Tibial nerve (tissue), 4 donors: ENCODE data around the gene ANO2. TPM values are rescaled to one million over a fixed set of nuclear protein-coding genes. Genes with fewer than 3 reads are reported as not detected.

Experiments used
- DNase-seq, 2 donors: peaks; one replicate each; pipeline ENCODE4 v3.0.0-alpha.2; 2019; ENCODE audit warnings: low spot score in 2 of 2
- H3K27ac ChIP-seq, 4 donors: fragments of 200-600 bp; sonication (generic) in 3 of 4; one replicate each; pipeline ENCODE4 v1.5.1; 2017 to 2019; ENCODE audit warnings: mild to moderate bottlenecking in 1 of 4
- H3K27me3 ChIP-seq, 2 donors: fragments of 200-600 bp; sonication (generic) in 1 of 2; one replicate each; pipeline versions ENCODE4 v1.5.1 to v1.6.0; 2017 to 2019
- H3K36me3 ChIP-seq, 3 donors: fragments of 200-600 bp; sonication (generic); one replicate each; pipeline ENCODE4 v1.5.1; 2018 to 2019
- H3K4me1 ChIP-seq, 4 donors: fragments of 200-600 bp; sonication (generic) in 3 of 4; one replicate each; pipeline ENCODE4 v1.5.1; 2017 to 2019
- H3K4me3 ChIP-seq, 4 donors: fragments of 200-600 bp; sonication (generic) in 3 of 4; one replicate each; pipeline ENCODE4 v1.5.1; 2017 to 2019; ENCODE audit warnings: mild to moderate bottlenecking in 1 of 4, moderate library complexity in 1 of 4
- H3K9me3 ChIP-seq, 4 donors: fragments of 200-600 bp; sonication (generic) in 3 of 4; one replicate each; pipeline ENCODE4 v1.5.1; 2017 to 2019
- EP300 ChIP-seq, 2 donors: sonication (generic); formaldehyde crosslinking; IDR thresholded peaks; one replicate each; pipeline ENCODE4 v1.6.1; 2017; ENCODE audit warnings: antibody characterized with exemption in 2 of 2, mild to moderate bottlenecking in 1 of 2
- POLR2A ChIP-seq, 2 donors: fragments of 450-650 bp; IDR thresholded peaks; one replicate each; pipeline ENCODE4 v1.6.1; 2017; ENCODE audit warnings: antibody characterized with exemption in 2 of 2, mild to moderate bottlenecking in 2 of 2, moderate library complexity in 2 of 2
- WGBS, 2 donors: methylation state at CpG; one replicate each; pipeline ENCODE4 v1.1.5; 2018; 5-methylcytosine and 5-hydroxymethylcytosine counted together
- total RNA-seq, 4 donors: library from RNA; depleted of rRNA; stranded (reverse); fragments of >200 nt; gene quantifications; one replicate each; pipeline ENCODE4 v1.1.0, GENCODE V29; 2016
- TF ChIP-seq, protein P1 (sequence below), 5 experiments: fragments of 200-600 bp in 3 of 5; fragments of 450-650 bp in 2 of 5; sonication (generic) in 3 of 5; IDR thresholded peaks; one replicate each; pipeline ENCODE4 v1.5.1; 2016 to 2019; ENCODE audit warnings: antibody characterized with exemption in 5 of 5, mild to moderate bottlenecking in 3 of 5, moderate library complexity in 2 of 5

ANO2 gene
- total RNA-seq, 4 donors from 2014 or later, result 13.8 to 23.2 (median 21.3) TPM

DNA sequence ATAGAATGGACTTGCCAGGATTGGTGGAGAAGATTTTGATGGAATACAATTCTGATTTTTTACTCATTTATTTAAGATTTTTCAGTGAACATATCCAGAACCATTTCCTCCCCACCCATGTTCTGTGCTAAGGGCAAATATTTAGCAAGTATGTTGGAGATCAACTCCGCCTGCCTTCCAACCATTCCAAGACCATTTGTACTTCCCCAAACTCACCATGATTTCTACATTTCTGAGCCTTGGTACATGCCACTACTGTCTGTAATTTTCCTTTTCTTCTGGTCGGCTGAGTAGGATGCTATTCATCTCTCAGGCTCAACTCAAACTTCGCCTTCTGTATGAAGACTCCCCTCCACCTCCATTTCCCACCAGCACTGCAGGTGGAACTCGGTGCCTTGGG lies 362.5 kb downstream of the ANO2 start:
- DNase-seq, result no peak
- WGBS, 2 donors, result 80 to 83% methylated on average over 4 of the region's 4 CpGs
- Histone ChIP-seq H3K36me3 (no peaks in the 10 kb centered on the region), H3K4me3 (no peak overlapping the region), H3K27ac (peak overlapping the region in 1 of 4 donors; percentile 2), H3K4me1 (peaks cover 0 to 25% (median 1%) of the 10 kb centered on the region in 4 donors), H3K27me3 (no peaks in the 10 kb centered on the region), H3K9me3 (no peaks in the 10 kb centered on the region)
- TF ChIP-seq, protein P1, sequence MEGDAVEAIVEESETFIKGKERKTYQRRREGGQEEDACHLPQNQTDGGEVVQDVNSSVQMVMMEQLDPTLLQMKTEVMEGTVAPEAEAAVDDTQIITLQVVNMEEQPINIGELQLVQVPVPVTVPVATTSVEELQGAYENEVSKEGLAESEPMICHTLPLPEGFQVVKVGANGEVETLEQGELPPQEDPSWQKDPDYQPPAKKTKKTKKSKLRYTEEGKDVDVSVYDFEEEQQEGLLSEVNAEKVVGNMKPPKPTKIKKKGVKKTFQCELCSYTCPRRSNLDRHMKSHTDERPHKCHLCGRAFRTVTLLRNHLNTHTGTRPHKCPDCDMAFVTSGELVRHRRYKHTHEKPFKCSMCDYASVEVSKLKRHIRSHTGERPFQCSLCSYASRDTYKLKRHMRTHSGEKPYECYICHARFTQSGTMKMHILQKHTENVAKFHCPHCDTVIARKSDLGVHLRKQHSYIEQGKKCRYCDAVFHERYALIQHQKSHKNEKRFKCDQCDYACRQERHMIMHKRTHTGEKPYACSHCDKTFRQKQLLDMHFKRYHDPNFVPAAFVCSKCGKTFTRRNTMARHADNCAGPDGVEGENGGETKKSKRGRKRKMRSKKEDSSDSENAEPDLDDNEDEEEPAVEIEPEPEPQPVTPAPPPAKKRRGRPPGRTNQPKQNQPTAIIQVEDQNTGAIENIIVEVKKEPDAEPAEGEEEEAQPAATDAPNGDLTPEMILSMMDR (IDR thresholded peaks at IDR 0.05), result no peak
- TF ChIP-seq EP300 (IDR thresholded peaks at IDR 0.05) (no peak), POLR2A (IDR thresholded peaks at IDR 0.05) (no peak)

DNA sequence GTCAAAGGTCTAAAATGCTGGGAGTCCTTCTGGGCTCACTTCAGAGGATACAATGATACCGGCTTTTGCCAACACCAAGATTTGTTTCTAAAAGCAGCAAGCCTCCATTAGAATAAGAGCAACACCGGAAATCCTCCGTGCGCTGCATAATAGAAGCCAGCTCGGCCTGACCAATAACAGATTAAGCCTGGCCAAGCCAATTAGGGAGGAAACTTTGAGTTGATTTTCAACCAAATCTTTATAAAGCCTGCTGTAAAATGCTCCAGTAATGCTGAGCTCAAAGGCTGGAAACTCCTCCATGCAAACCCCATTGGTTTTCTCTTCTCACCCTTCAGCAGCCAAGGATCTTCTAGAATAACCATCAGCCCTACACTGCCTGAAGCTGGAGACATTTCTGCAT lies 363.0 kb downstream of the ANO2 start:
- Histone ChIP-seq H3K27me3 (no peaks in the 10 kb centered on the region), H3K27ac (no peak overlapping the region), H3K36me3 (no peaks in the 10 kb centered on the region), H3K4me1 (peaks cover 0 to 25% (median 1%) of the 10 kb centered on the region in 4 donors), H3K4me3 (no peak overlapping the region), H3K9me3 (no peaks in the 10 kb centered on the region)
- DNase-seq, result no peak
- WGBS, 2 donors, result 49 to 77% methylated on average over 5 of the region's 5 CpGs
- TF ChIP-seq EP300 (IDR thresholded peaks at IDR 0.05), result no peak
- TF ChIP-seq, protein P1 (IDR thresholded peaks at IDR 0.05), result no peak
- TF ChIP-seq POLR2A (IDR thresholded peaks at IDR 0.05), result no peak

DNA sequence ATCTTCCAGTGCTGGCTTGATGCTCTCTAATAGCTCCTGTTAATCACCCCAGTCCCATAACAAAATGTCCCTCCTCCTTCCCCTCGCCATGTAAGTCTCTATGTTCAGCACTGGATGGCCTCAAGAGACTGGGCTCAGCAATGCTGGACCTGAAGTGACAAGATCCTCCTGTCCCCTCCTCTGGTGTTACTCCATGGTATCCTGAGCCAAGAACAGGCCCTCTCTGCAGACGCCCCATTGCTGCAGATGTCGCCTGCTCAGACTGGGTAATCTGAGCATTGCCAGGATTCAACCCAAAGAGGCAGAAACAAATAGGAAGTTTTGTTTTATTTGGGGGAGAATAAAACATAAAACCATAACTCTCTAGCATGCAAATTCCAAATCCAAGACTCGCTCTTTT lies 363.4 kb downstream of the ANO2 start:
- Histone ChIP-seq H3K4me3 (no peak overlapping the region), H3K4me1 (peaks cover 0 to 25% (median 1%) of the 10 kb centered on the region in 4 donors), H3K27me3 (no peaks in the 10 kb centered on the region), H3K27ac (no peak overlapping the region), H3K9me3 (no peaks in the 10 kb centered on the region), H3K36me3 (no peaks in the 10 kb centered on the region)
- WGBS, 2 donors, result 73 to 82% methylated on average over 4 of the region's 4 CpGs
- TF ChIP-seq, protein P1 (IDR thresholded peaks at IDR 0.05), result no peak
- TF ChIP-seq EP300 (IDR thresholded peaks at IDR 0.05) (no peak), POLR2A (IDR thresholded peaks at IDR 0.05) (no peak)
- DNase-seq, result no peak

DNA sequence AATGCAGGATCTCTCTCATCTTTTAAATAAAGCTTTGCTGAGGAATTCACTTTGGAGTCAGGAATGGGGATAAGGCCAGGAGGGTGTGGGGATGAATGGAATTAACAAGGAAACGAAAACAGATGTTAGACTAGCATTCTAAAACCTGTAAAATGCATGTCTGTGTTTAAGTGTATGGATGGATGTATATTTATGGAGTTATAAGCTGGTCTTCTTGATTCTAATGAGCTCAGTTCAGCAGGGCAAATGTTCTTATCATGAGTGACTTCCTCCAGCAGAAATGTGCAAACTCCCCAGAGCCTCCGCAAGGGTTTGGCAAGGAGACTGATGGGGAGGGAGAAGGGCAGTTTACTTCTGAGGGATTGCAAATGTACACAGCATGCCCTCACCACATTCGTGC lies 364.0 kb downstream of the ANO2 start:
- no peak for DNase-seq
- no peaks in the 10 kb centered on the region for H3K27me3 ChIP-seq
- H3K27ac ChIP-seq, result no peak overlapping the region
- H3K4me1 ChIP-seq, result peaks cover 0 to 25% (median 1%) of the 10 kb centered on the region in 4 donors
- H3K9me3 ChIP-seq, result no peaks in the 10 kb centered on the region
- no peak overlapping the region for H3K4me3 ChIP-seq
- WGBS, 2 donors, result 39 to 43% methylated on average over 3 of the region's 3 CpGs
- TF ChIP-seq EP300 (IDR thresholded peaks at IDR 0.05) (no peak), POLR2A (IDR thresholded peaks at IDR 0.05) (no peak)
- TF ChIP-seq, protein P1 (IDR thresholded peaks at IDR 0.05), result no peak
- H3K36me3 ChIP-seq, result no peaks in the 10 kb centered on the region

DNA sequence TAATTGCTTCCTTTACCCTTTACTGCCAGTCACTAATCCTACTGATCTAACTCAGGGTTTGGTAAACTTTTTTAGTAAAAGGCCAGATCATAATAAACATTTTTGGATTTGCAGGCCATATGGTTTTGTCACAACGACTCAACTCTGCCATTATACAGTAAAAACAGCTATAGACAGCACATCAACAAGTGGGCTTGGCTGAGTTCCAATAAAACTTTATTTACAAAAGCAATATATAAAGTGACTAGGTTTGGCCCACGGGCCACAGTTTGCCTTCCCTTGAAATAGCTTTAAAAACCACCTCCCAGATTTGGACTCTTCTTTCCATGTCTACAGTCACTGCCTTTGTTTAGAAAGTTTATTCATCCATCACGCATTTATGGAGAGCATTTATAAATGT lies 366.3 kb downstream of the ANO2 start:
- Histone ChIP-seq H3K27ac (no peak overlapping the region), H3K27me3 (no peaks in the 10 kb centered on the region), H3K4me1 (peaks cover 0 to 25% (median 1%) of the 10 kb centered on the region in 4 donors), H3K9me3 (no peaks in the 10 kb centered on the region), H3K36me3 (no peaks in the 10 kb centered on the region), H3K4me3 (no peak overlapping the region)
- DNase-seq, result no peak
- 42 to 50% methylated on average over 3 of the region's 3 CpGs for WGBS, 2 donors
- TF ChIP-seq POLR2A (IDR thresholded peaks at IDR 0.05), result no peak
- TF ChIP-seq, protein P1 (IDR thresholded peaks at IDR 0.05), result no peak
- no peak for TF ChIP-seq EP300 (IDR thresholded peaks at IDR 0.05)
